ENCODE measurements around the gene ZSWIM7.
"Not testable (repeated sequence)": the region's sequence is repeated elsewhere in the genome, so short reads cannot be mapped to it uniquely, and the experiment has no call there.

Gene ZSWIM7

DNA sequence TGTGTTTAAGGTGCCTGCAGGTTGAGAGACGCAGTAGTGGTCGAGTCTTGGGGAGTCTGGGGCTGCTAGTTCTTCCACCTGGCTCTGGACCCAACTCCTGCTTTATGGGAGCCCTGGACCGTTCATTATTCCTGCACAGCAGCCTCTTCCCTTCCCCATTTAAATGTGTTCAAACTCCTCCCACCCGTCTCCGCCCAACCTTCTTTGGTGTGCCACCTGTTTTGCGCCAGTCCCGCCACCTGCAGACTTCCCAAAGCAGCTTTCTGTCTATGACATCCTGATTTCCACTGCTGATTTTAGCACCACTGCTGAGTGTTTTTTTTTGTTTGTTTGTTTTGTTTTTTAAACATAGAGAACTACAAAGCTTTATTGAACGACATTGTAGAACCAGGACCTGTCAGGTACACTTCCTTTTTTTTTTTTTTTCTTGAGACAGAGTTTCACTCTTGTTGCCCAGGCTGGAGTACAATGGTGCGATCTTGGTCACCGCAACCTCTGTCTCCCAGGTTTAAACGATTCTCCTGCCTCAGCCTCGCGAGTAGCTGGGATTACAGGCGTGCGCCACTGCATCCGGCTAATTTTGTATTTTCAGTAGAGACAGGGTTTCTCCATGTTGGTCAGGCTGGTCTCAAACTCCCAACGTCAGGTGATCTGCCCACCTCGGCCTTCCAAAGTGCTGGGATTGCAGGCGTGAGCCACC is 41.7 kb downstream of the ZSWIM7 start:
- no peak for DNase-seq (ENCODE audit: low spot score)

- DNase-seq (ENCODE audit: low spot score): peak; percentile 61
Observed at GRCh38 chr17:15957206-15957605, 42.3 kb downstream of the ZSWIM7 start.

GRCh38 chr17:15955793-15956541 is 43.5 kb downstream of the ZSWIM7 start:
- no peak for DNase-seq (ENCODE audit: low spot score)

DNA sequence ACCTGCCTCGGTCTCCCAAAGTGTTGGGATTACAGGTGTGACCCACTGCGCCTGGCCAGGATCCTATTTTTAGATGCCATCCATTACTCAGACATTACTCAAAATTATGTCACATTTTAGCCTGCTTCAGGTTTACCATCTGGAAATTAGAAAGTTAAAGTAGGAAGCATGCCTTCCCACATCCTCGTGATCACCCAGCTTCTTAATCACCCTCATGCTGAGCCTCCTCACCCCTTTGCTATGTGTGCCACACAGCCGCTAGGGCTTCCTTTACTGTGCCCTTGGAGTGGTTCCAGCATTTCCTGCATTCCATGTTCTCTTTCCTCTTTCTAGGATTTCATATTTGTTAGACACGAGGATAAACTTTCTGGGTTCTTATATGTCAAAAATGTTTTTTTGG is 45.3 kb downstream of the ZSWIM7 start:
- peak; percentile 99 for DNase-seq (ENCODE audit: low spot score)

GRCh38 chr17:15952916-15953790 is 46.4 kb downstream of the ZSWIM7 start:
- no peak for DNase-seq (ENCODE audit: low spot score)

- DNase-seq (ENCODE audit: low spot score): no peak
Observed at GRCh38 chr17:15952048-15952532, 47.4 kb downstream of the ZSWIM7 start.

DNA sequence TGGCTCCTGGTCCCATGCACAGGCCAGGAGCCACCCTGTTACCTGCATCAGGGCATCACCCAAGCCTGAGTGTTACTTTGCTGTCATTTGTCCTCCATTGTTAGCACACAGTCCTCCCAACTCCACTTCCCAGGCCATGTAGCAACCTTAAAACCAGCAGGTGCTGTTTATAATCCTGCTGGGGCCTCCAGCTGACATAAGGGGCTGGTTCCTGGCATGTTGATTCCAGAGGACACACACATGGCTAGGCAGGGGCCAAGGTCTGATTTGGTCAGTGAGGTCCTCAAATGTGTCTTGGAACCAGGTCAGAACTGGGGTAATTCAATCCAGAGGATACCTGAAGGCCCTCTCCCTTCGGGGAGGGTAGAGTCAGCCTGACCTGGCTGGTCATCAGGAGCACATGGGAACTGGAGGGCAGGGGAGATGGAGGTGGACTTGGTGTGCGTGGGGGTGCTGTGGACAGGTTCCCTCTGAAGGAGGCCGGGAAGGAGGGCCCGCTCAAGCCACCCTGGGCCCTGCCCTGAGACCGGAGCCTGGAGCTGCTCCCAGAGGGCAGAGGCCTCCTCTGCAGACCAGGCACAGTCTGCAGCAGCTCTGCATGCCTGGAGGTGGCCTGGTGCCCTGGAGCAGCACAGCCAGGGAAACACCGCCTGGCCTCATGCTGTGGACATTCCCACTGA is 48.0 kb downstream of the ZSWIM7 start:
- DNase-seq (ENCODE audit: low spot score): no peak

GRCh38 chr17:15947976-15948752 is 51.3 kb downstream of the ZSWIM7 start:
- DNase-seq (ENCODE audit: low spot score): no peak

DNA sequence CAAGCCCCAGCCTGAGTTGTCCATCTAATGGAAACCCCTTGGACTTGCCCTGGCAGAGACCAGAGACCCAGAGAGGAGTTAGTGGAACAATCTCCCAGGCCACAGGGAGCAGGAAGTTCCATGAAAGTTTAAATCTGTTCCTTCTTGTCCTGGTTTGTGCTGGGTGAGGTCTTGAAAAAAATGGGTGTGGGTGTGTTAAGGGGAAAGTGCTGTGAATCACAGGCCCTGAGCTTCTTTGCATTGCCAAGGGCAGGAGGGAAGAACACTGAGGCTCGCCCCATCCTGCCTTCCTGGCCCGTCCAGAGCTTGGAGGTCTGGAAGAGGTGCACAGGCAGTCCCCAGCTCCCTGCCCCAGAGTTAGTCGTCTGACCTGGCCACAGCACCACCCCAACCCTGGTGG is 52.2 kb downstream of the ZSWIM7 start:
- DNase-seq (ENCODE audit: low spot score): peak; percentile 34

DNA sequence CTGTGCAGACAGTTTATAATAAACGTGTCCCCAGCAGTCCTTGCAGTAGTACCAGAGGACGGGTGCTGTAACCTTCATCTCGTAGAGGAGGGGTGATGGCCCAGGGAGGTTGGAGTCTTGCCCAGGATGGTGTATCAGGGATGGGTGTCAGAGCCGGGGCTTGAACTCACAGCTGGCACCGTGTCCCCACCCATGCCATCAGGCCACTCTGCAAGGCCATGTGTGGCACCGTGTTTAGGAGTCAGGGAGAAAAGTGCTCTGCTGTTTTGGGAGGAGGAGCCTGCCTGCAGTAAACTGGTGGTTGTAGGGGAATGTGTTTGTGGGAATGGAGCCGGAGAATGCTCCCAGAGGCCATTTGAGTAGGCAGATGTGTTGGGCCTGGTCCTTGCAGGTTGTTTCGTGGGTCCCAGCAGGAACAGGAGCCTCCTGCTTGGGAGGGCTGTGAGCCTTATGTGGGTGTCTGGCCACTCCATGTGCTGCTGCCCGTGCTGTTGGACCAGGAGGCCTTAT is 52.8 kb downstream of the ZSWIM7 start:
- no peak for DNase-seq (ENCODE audit: low spot score)

DNA sequence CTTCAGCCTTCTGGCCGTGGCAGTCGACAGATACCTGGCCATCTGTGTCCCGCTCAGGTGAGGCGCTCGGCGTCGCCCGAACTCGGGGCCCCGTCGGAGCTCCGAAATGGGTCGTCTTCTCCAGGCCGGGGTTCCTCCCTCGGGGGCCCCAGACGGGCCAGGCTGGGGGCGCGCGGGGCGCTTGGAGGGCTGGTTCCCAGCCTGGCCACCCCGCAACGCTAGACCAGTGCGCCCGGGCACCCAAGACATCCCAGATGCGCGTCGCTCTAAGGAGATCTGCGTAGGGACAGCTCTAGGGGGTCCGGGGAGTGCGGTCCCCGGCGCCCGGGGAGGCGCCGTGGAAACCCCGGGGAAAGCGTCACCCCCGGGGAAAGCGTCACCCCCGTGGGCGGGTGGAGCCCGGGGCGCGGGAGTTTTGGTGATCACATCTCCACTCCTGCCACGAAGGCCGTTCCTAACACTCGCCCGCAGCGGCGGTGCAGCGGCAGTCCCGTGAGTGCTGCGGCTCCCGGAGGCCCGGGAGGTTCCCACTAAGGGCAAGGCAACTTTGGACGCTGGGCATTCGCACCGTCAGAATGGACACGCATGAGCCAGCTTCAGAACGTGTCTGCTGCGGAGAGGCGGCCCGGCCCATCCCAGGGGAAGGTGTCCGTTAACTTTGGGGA is 53.8 kb downstream of the ZSWIM7 start:
- peak; percentile 33 for DNase-seq (ENCODE audit: low spot score)

DNA sequence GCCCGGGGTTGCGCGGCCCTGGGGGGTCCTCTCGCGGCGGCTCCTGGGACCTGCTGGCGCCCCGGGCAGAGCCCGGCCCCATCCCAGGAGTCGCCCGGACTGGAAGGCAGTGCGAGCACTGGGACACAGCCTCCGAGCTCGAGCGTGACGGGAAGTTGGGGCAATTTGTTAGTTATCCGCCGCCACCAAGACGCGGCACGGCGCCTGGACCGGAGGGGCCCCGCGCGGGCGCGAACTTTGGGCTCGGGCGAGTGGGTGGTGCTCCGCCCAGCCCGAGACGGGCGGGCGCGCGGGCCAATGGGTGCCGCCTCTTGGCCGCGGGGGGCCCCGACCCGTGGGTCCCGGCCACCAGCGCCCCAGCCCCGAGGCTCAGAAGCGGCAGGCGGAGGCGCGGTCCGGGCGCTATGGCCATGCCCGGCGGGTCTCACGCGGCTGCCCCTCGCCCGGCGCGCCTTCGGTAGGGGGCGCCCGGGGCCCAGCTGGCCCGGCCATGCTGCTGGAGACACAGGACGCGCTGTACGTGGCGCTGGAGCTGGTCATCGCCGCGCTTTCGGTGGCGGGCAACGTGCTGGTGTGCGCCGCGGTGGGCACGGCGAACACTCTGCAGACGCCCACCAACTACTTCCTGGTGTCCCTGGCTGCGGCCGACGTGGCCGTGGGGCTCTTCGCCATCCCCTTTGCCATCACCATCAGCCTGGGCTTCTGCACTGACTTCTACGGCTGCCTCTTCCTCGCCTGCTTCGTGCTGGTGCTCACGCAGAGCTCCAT is 54.6 kb downstream of the ZSWIM7 start, which contains the start of gene ADORA2B:
ADORA2B (plus strand) TSS at position 372 of the 768 bp plus-strand sequence; CDS start at position 491, 119 bp downstream.
- DNase-seq (ENCODE audit: low spot score): peak; percentile 80

DNA sequence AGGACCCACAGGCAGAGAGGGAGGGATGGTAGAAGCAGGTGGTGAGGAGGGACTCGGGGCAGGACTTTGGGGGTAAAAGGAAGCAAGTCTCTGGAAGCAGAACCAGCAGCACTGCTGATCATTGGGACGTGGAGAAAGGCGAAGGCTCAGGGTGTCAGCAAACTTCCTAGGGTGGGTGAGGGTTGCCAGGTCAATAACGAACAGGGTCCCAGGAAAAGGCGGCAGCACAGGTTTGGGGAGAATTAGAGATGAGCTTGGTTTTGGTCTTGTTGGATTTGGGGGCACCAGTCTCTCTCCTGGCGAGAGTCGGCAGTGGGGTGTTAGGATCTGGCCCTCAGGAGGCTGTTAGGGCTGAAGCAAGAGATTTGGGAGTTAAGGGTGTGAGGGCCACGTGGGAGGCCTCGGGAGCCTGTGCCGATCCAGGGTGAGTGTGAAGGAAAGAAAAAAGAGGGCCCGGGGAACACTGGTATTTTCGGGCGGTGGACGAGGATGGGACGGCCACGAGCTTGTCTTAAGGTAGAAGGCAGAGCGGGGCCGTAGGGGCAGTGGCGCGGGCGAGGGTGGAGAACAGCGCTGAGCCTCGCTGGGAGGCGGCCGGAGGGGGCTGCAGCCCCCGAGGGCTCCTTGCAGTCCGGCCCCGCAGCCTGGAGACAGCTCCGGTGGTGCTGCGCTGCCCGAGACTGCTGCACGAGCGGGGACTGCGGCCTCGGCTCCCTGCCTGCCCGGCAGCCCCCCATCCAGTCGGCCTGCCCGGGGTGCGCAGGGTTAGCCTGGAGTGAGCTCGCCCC is 55.3 kb downstream of the ZSWIM7 start:
- DNase-seq (ENCODE audit: low spot score): no peak

DNA sequence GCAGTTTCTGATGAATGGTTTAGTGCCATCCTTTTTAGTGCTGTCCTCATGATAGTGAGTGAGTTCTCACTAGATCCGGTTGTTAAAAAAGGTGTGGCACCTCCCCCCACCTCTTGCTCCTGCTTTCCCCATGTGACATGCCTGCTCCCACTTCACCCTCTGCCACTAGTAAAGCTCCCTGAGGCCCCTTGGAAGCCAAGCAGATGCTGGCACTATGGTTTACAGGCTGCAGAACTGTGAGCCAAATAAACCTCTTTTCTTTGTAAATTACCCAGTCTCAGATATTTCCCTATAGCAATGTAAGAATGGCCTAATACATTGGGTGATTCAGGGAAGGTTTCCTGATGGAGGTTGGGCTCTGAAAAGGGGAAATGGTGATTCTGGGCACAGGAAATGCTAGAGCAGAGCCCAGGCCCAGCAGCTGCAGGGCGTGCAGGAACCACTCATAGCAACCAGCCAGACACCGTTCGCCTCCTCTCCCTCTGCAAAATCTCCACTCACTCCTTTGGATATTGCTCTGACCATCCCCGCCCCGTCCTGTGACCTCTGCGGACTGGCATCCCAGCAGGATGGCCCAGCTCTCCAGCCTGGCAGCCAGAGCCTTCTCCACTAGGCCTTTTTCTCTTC is 57.2 kb downstream of the ZSWIM7 start:
- DNase-seq (ENCODE audit: low spot score): no peak

DNA sequence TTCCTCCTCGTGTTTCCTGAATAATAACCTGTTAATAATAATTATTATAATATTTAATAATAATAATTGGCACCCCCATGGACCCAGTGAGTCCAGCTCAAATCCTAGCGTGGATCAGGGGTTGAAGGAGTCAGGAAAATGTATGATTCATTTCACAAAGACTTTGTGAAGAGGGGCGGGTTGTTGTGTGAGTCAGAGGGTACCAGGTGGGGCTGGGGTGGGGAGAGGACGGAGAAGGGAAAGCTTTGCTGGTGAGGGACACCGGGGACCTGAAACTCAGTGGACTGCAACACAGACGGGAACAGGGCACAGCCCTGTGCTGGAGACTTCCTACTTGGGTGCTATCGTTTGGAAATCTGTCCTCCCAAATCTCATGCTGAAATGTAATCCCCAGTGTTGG is 57.7 kb downstream of the ZSWIM7 start:
- DNase-seq (ENCODE audit: low spot score): peak; percentile 40

GRCh38 chr17:15936481-15936880 is 63.0 kb downstream of the ZSWIM7 start:
- DNase-seq (ENCODE audit: low spot score): not testable (repeated sequence)

GRCh38 chr17:15935891-15936290 is 63.6 kb downstream of the ZSWIM7 start:
- no peak for DNase-seq (ENCODE audit: low spot score)

DNA sequence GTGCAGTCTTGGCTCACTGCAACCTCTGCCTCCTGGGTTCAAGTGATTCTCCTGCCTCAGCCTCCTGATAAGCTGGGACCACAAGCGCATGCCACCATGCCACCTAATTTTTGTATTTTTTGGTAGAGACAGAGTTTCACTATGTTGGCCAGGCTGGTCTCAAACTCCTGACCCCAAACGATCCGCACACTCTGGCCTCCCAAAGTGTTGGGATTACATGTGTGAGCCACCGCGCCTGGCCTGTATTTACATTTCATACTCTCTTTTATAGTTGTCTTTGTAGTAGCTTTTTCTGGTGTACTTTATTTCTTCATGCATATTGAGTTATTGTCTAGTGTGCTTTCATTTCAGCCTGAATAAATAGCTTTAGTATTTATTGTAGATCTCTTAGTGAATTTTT is 64.6 kb downstream of the ZSWIM7 start:
- DNase-seq (ENCODE audit: low spot score): no peak
